A673 (cell line): Measurements from ENCODE around the gene GAB2. TPM values are rescaled to one million over a fixed set of nuclear protein-coding genes. Genes with fewer than 3 reads are reported as not detected.

Source experiments
- BruUV-seq: library from RNA; stranded (reverse); fragments of 400-500 nt; replicated peaks from 2 replicates; lab custom pipeline; 2021; lab: Mats Ljungman, UMichigan
- CTCF ChIA-PET: fragments of 300-600 bp; sonication (Branson Sonifier 250); formaldehyde crosslinking; loops from one replicate; lab custom pipeline; 2022; ENCODE audit warnings: antibody characterized with exemption; lab: Charles Lee
- POLR2A ChIA-PET: fragments of 300-600 bp; sonication (Branson Sonifier 250); formaldehyde crosslinking; loops from one replicate; lab custom pipeline; 2022; ENCODE audit warnings: antibody characterized with exemption; ENCODE audit not compliant: low non-redundant PET; lab: Charles Lee
- DNase-seq: peaks from one replicate; pipeline ENCODE4 v3.0.0-alpha.2; 2015; ENCODE audit warnings: low spot score
- H3K27ac ChIP-seq: fragments of 200-600 bp; sonication (generic); 2 replicates; pipeline ENCODE4 v1.5.1; 2016; ENCODE audit warnings: mixed run types, low read depth, mild to moderate bottlenecking, mixed read lengths, antibody characterized with exemption, low read length; ENCODE audit not compliant: poor library complexity, severe bottlenecking
- H3K27me3 ChIP-seq: fragments of 200-600 bp; sonication (generic); replicated peaks from 2 replicates; pipeline ENCODE4 v1.6.1; 2017; ENCODE audit warnings: mixed run types, low read depth, mild to moderate bottlenecking, mixed read lengths, antibody characterized with exemption, low read length; ENCODE audit not compliant: insufficient read depth, poor library complexity
- H3K36me3 ChIP-seq: fragments of 200-600 bp; sonication (generic); 2 replicates; pipeline ENCODE4 v1.6.1; 2016; ENCODE audit warnings: mixed run types, mild to moderate bottlenecking, mixed read lengths, antibody characterized with exemption, low read length; ENCODE audit not compliant: insufficient read depth, poor library complexity, severe bottlenecking
- H3K4me1 ChIP-seq: fragments of 200-600 bp; sonication (generic); 2 replicates; pipeline ENCODE4 v1.6.1; 2017; ENCODE audit warnings: mixed run types, mild to moderate bottlenecking, mixed read lengths, antibody characterized with exemption, low read length; ENCODE audit not compliant: insufficient read depth, poor library complexity, severe bottlenecking
- H3K4me3 ChIP-seq: fragments of 200-600 bp; sonication (generic); 2 replicates; pipeline ENCODE4 v1.5.1; 2016; ENCODE audit warnings: low read depth, mixed run types, mild to moderate bottlenecking, mixed read lengths, low read length; ENCODE audit not compliant: poor library complexity, severe bottlenecking
- H3K9me3 ChIP-seq: fragments of 200-600 bp; sonication (generic); 2 replicates; pipeline ENCODE4 v1.6.1; 2016; ENCODE audit warnings: mixed run types, low read depth, mild to moderate bottlenecking, mixed read lengths, antibody characterized with exemption, low read length; ENCODE audit not compliant: poor library complexity, severe bottlenecking
- CTCF ChIP-seq: fragments of 300-800, 200-600 bp; sonication (generic); conservative IDR thresholded peaks from 2 replicates; pipeline ENCODE4 v1.5.1; 2017; ENCODE audit warnings: low read depth, mild to moderate bottlenecking, antibody characterized with exemption, low read length, moderate library complexity, mixed read lengths
- EZH2 ChIP-seq: fragments of 200-600 bp; sonication (generic); IDR thresholded peaks from 2 replicates; pipeline ENCODE4 v1.6.1; 2017; ENCODE audit warnings: borderline replicate concordance, low read depth, mild to moderate bottlenecking, mixed read lengths, antibody characterized with exemption, low read length; ENCODE audit not compliant: poor library complexity, severe bottlenecking
- intact Hi-C: fragments of 100-400 bp; cut with micrococcal nuclease; formaldehyde crosslinking; loops from one replicate; pipeline ENCODE4 v1.10.0; 2022; ENCODE audit not compliant: unreplicated experiment
- total RNA-seq: library from RNA; stranded (reverse); gene quantifications from 2 replicates; pipeline ENCODE4 v1.2.3, GENCODE V29; 2021

GAB2 gene
- total RNA-seq, 1 experiment from 2014 or later, result 21.5 TPM

- H3K27me3 ChIP-seq, result no peaks in the 10 kb centered on the region
- no TSS peak for BruUV-seq
- no peaks in the 10 kb centered on the region for H3K36me3 ChIP-seq
- H3K9me3 ChIP-seq, result no peaks in the 10 kb centered on the region
- H3K4me1 ChIP-seq, result peaks cover 48% of the 10 kb centered on the region
- no peak overlapping the region for H3K27ac ChIP-seq
- TF ChIP-seq EZH2 (no peak), CTCF (no peak)
- intact Hi-C loops, result no loop called here
- no peak for DNase-seq
- H3K4me3 ChIP-seq, result no peak overlapping the region
- POLR2A ChIA-PET, result no interaction called here
- CTCF ChIA-PET, result no interaction called here
Observed at GRCh38 chr11:78347956-78348355, 69.7 kb downstream of the GAB2 start.

- intact Hi-C loops, result no loop called here
- ChIA-PET CTCF (no interaction called here), POLR2A (no interaction called here)
- H3K4me3 ChIP-seq, result no peak overlapping the region
- no peaks in the 10 kb centered on the region for H3K9me3 ChIP-seq
- peaks cover 38% of the 10 kb centered on the region for H3K4me1 ChIP-seq
- BruUV-seq, result no TSS peak
- no peak overlapping the region for H3K27ac ChIP-seq
- H3K36me3 ChIP-seq, result no peaks in the 10 kb centered on the region
- no peaks in the 10 kb centered on the region for H3K27me3 ChIP-seq
- no peak for DNase-seq
- TF ChIP-seq CTCF, result no peak
- no peak for TF ChIP-seq EZH2
Observed at GRCh38 chr11:78346799-78347198, 70.8 kb downstream of the GAB2 start.

- H3K4me3 ChIP-seq, result no peak overlapping the region
- H3K4me1 ChIP-seq, result peaks cover 25% of the 10 kb centered on the region
- POLR2A ChIA-PET, result no interaction called here
- no peak for DNase-seq
- CTCF ChIA-PET, result no interaction called here
- no peaks in the 10 kb centered on the region for H3K36me3 ChIP-seq
- intact Hi-C loops, result no loop called here
- no TSS peak for BruUV-seq
- no peaks in the 10 kb centered on the region for H3K9me3 ChIP-seq
- no peaks in the 10 kb centered on the region for H3K27me3 ChIP-seq
- TF ChIP-seq EZH2, result no peak
- no peak overlapping the region for H3K27ac ChIP-seq
Observed at GRCh38 chr11:78345450-78345849, 72.2 kb downstream of the GAB2 start.

DNA sequence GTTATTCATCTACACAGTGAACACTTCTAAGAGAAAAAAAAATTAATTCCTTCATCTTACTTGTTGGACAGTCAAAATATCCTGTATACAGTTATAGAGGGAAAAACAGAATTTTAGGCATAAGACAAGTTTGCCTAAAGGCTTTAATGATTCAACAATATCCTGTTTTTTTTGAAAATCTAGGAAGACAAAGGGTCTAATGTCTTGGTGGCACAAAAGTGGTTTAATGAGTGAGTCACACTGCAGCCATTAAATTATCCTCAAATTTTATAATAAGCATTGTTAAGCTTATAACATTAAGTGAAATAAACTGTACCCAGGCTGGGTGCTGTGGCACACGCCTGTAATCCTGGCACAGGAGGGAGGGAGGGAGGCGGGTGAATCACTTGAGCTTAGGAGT, 72.9 kb downstream of the GAB2 start:
- Histone ChIP-seq H3K4me3 (no peak overlapping the region), H3K4me1 (peaks cover 17% of the 10 kb centered on the region), H3K27ac (no peak overlapping the region), H3K9me3 (no peaks in the 10 kb centered on the region), H3K27me3 (no peaks in the 10 kb centered on the region), H3K36me3 (no peaks in the 10 kb centered on the region)
- DNase-seq, result no peak
- POLR2A ChIA-PET, result interaction anchor here (0.7 kb wide), 1 partner anchor 38 kb away, joined by 3 read pairs; no protein-coding TSS in a partner anchor
- BruUV-seq, result no TSS peak
- intact Hi-C loops, result no loop called here
- CTCF ChIA-PET, result no interaction called here
- no peak for TF ChIP-seq CTCF
